Type B pancreatic cell (in vitro differentiated cells): Measurements from ENCODE around the gene UCN. TPM values are rescaled to one million over a fixed set of nuclear protein-coding genes. Genes with fewer than 3 reads are reported as not detected.

Experiments used
- DNase-seq: peaks from one replicate; pipeline ENCODE4 v3.0.0; 2021; ENCODE audit warnings: mixed read lengths; ENCODE audit not compliant: unreplicated experiment; ENCODE audit errors: extremely low spot score
- H3K27ac Mint-ChIP-seq: 2 replicates; pipeline ENCODE4 v1.8.0; 2021; ENCODE audit warnings: mild to moderate bottlenecking, mixed read lengths
- H3K27me3 Mint-ChIP-seq: 2 replicates; pipeline ENCODE4 v1.8.0; 2021; ENCODE audit warnings: mixed read lengths
- H3K36me3 Mint-ChIP-seq: 2 replicates; pipeline ENCODE4 v1.8.0; 2021; ENCODE audit warnings: mixed read lengths
- H3K4me1 Mint-ChIP-seq: one replicate; pipeline ENCODE4 v1.8.0; 2021; ENCODE audit warnings: mixed read lengths; ENCODE audit not compliant: unreplicated experiment
- H3K4me3 Mint-ChIP-seq: 2 replicates; pipeline ENCODE4 v1.8.0; 2021; ENCODE audit warnings: mild to moderate bottlenecking, mixed read lengths
- H3K9me3 Mint-ChIP-seq: 2 replicates; pipeline ENCODE4 v1.8.0; 2021; ENCODE audit warnings: mixed read lengths
- total RNA-seq: library from RNA; stranded (reverse); gene quantifications from 2 replicates; pipeline ENCODE4 v1.2.1, GENCODE V29; 2021; ENCODE audit warnings: low replicate concordance
- TF ChIP-seq, protein P1 (sequence below): fragments of 200-600 bp; sonication (generic); conservative IDR thresholded peaks from 2 replicates; pipeline ENCODE4 v1.5.0; 2021; ENCODE audit warnings: antibody characterized with exemption, mild to moderate bottlenecking

The UCN gene
- total RNA-seq, 1 donor from 2014 or later, result 4.1 TPM

GRCh38 chr2:27316655-27317412, 8.6 kb upstream of the UCN start:
- peaks cover 5% of the 10 kb centered on the region for H3K4me1 Mint-ChIP-seq
- no peak overlapping the region for H3K4me3 Mint-ChIP-seq
- DNase-seq, result no peak
- no peaks in the 10 kb centered on the region for H3K27me3 Mint-ChIP-seq
- H3K36me3 Mint-ChIP-seq, result peaks cover 4% of the 10 kb centered on the region
- H3K27ac Mint-ChIP-seq, result no peak overlapping the region
- H3K9me3 Mint-ChIP-seq, result no peaks in the 10 kb centered on the region
- TF ChIP-seq, protein P1, sequence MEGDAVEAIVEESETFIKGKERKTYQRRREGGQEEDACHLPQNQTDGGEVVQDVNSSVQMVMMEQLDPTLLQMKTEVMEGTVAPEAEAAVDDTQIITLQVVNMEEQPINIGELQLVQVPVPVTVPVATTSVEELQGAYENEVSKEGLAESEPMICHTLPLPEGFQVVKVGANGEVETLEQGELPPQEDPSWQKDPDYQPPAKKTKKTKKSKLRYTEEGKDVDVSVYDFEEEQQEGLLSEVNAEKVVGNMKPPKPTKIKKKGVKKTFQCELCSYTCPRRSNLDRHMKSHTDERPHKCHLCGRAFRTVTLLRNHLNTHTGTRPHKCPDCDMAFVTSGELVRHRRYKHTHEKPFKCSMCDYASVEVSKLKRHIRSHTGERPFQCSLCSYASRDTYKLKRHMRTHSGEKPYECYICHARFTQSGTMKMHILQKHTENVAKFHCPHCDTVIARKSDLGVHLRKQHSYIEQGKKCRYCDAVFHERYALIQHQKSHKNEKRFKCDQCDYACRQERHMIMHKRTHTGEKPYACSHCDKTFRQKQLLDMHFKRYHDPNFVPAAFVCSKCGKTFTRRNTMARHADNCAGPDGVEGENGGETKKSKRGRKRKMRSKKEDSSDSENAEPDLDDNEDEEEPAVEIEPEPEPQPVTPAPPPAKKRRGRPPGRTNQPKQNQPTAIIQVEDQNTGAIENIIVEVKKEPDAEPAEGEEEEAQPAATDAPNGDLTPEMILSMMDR, result no peak

DNA sequence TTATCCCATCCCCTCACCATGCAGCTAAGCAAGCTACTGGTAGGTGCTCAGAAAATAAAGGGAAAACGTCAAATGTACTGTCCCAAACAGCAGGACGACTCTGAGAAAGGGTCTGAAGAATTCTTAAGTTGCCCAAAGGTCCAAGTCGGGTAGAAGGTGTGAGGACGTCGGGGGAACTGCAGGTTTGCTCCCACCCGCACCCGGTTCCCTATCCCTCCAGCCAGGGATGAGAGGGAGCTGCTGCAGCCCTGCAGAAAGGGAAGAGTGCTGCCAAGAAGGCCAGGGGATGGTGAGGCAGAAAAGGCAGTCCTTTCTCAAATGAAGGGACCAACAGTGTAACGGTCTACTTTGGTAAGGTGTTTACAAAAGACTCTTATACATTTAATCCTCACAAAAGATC, 6.9 kb upstream of the UCN start:
- peaks cover 7% of the 10 kb centered on the region for H3K36me3 Mint-ChIP-seq
- H3K4me3 Mint-ChIP-seq, result no peak overlapping the region
- no peaks in the 10 kb centered on the region for H3K27me3 Mint-ChIP-seq
- TF ChIP-seq, protein P1, result no peak
- DNase-seq, result no peak
- no peaks in the 10 kb centered on the region for H3K4me1 Mint-ChIP-seq
- H3K9me3 Mint-ChIP-seq, result no peaks in the 10 kb centered on the region
- H3K27ac Mint-ChIP-seq, result no peak overlapping the region

GRCh38 chr2:27314709-27315108, 6.5 kb upstream of the UCN start:
- no peak overlapping the region for H3K27ac Mint-ChIP-seq

GRCh38 chr2:27313882-27314645, 5.8 kb upstream of the UCN start:
- Mint-ChIP-seq H3K9me3 (no peaks in the 10 kb centered on the region), H3K27ac (no peak overlapping the region)

More at GRCh38 chr2:27314709-27315108, 6.5 kb upstream of the UCN start:
- Mint-ChIP-seq H3K27me3 (peaks cover 2% of the 10 kb centered on the region), H3K36me3 (peaks cover 9% of the 10 kb centered on the region), H3K9me3 (no peaks in the 10 kb centered on the region), H3K4me1 (no peaks in the 10 kb centered on the region), H3K4me3 (no peak overlapping the region)
- TF ChIP-seq, protein P1, result no peak
- DNase-seq, result no peak

DNA sequence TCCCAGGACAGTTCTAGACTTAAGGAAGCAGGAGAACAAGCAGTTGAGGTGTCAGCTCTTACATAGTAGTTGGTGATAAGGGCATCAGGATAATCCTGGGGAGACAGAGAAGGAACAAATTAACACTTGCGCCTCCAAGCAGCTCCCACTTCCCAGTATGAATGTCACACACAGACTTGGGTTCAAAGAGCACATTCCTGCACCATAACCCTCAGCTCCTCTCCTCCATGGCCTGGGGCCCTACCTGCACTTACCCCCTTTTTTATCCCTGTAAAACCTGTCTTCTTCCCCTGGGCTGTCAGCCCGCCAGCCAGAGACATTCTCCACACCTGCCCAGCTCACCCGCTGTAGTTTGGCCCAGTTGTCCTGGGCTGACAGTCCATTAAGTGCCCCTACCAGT, 3.9 kb upstream of the UCN start:
- no peak overlapping the region for H3K27ac Mint-ChIP-seq
- H3K4me3 Mint-ChIP-seq, result no peak overlapping the region
- TF ChIP-seq, protein P1, result no peak
- DNase-seq, result no peak
- peaks cover 21% of the 10 kb centered on the region for H3K27me3 Mint-ChIP-seq
- no peaks in the 10 kb centered on the region for H3K4me1 Mint-ChIP-seq
- peaks cover 13% of the 10 kb centered on the region for H3K36me3 Mint-ChIP-seq
- no peaks in the 10 kb centered on the region for H3K9me3 Mint-ChIP-seq

More at GRCh38 chr2:27313882-27314645, 5.8 kb upstream of the UCN start:
- no peaks in the 10 kb centered on the region for H3K4me1 Mint-ChIP-seq
- H3K4me3 Mint-ChIP-seq, result no peak overlapping the region
- no peak for DNase-seq
- H3K27me3 Mint-ChIP-seq, result peaks cover 7% of the 10 kb centered on the region
- TF ChIP-seq, protein P1, result no peak
- H3K36me3 Mint-ChIP-seq, result peaks cover 13% of the 10 kb centered on the region
